ENCODE data around the gene DCXR. TPM values are rescaled to one million over a fixed set of nuclear protein-coding genes. Genes with fewer than 3 reads are reported as not detected.

Gene DCXR
- total and polyA plus RNA-seq, 2 of the 13 experiments (the other 11 are each of a cell fraction or from before 2014, with no cell fraction given) = 287 to 311 TPM

- no peak; the same call in 1 of the 2 replicates for TF ChIP-seq PRDM15 (CRISPR knock-in tag; IDR thresholded peaks at IDR 0.05)
- no peak; the same call in 1 of the 2 replicates for TF ChIP-seq ZNF782 (CRISPR knock-in tag; IDR thresholded peaks at IDR 0.05; ENCODE audit: borderline replicate concordance)
- peak; percentile 52; the same call in 1 of the 2 replicates for TF ChIP-seq ZNF142 (CRISPR knock-in tag; IDR thresholded peaks at IDR 0.05)
- peak; percentile 22 for TF ChIP-seq THAP11 (CRISPR knock-in tag; IDR thresholded peaks at IDR 0.05)
- no peak; the same call in none of the 2 replicates for TF ChIP-seq MED13 (CRISPR knock-in tag; IDR thresholded peaks at IDR 0.05)
- TF ChIP-seq DR1 (CRISPR knock-in tag; IDR thresholded peaks at IDR 0.05) = peak; percentile 83; the same call in 1 of the 2 replicates
- TF ChIP-seq EEA1 (CRISPR knock-in tag; IDR thresholded peaks at IDR 0.05; ENCODE audit: borderline replicate concordance) = 0 out of 2 replicates have a peak, but pooled peaks have one; percentile 74
- TF ChIP-seq ZNF446 (CRISPR knock-in tag; IDR thresholded peaks at IDR 0.05) = peak; percentile 88; the same call in 1 of the 2 replicates
- 0 out of 2 replicates have a peak, but pooled peaks have one; percentile 51 for TF ChIP-seq MTERF4 (CRISPR knock-in tag; IDR thresholded peaks at IDR 0.05)
- no peak for TF ChIP-seq RARG (CRISPR knock-in tag; IDR thresholded peaks at IDR 0.05; ENCODE audit: low read depth)
- TF ChIP-seq ZNF530 (CRISPR knock-in tag; IDR thresholded peaks at IDR 0.05; ENCODE audit: low read depth) = no peak
- TF ChIP-seq IKZF5 (CRISPR knock-in tag; IDR thresholded peaks at IDR 0.05) = peak; percentile 17
- TF ChIP-seq TBX2 (CRISPR knock-in tag; IDR thresholded peaks at IDR 0.05; ENCODE audit: borderline replicate concordance) = no peak
- TF ChIP-seq SIX4 (CRISPR knock-in tag; IDR thresholded peaks at IDR 0.05) = no peak; the same call in 1 of the 2 replicates
- TF ChIP-seq ZNF431 (CRISPR knock-in tag; IDR thresholded peaks at IDR 0.05; ENCODE audit: borderline replicate concordance, low read depth) = no peak
Observed at GRCh38 chr17:81995463-81996231, 41.9 kb downstream of the DCXR start (continued).
